HG02610 (cell line): ENCODE data around the gene UQCC2.

Source experiments
- ATAC-seq: cut with Tn5 transposase; IDR thresholded peaks from one replicate; pipeline ENCODE4 v1.9.1; 2021; ENCODE audit warnings: mild to moderate bottlenecking, moderate library complexity; ENCODE audit not compliant: unreplicated experiment

Gene UQCC2

GRCh38 chr6:33725891-33726673, 14.6 kb upstream of the UQCC2 start:
- no peak for ATAC-seq

- no peak for ATAC-seq
Measured at GRCh38 chr6:33725222-33725621, 13.7 kb upstream of the UQCC2 start.

GRCh38 chr6:33724102-33725023, 12.9 kb upstream of the UQCC2 start:
- ATAC-seq: no peak

GRCh38 chr6:33723371-33724085, 12.0 kb upstream of the UQCC2 start:
- ATAC-seq: no peak

GRCh38 chr6:33722103-33722623, 10.7 kb upstream of the UQCC2 start:
- ATAC-seq: no peak

- ATAC-seq: no peak
Measured at GRCh38 chr6:33721508-33721907, 10.0 kb upstream of the UQCC2 start.

GRCh38 chr6:33720998-33721397, 9.5 kb upstream of the UQCC2 start:
- no peak for ATAC-seq

- ATAC-seq: no peak
Measured at GRCh38 chr6:33719326-33719987, 8.0 kb upstream of the UQCC2 start.

- ATAC-seq: peak; percentile 42
Measured at GRCh38 chr6:33718713-33719112, 7.2 kb upstream of the UQCC2 start.

- ATAC-seq: no peak
Measured at GRCh38 chr6:33717934-33718455, 6.5 kb upstream of the UQCC2 start.

- no peak for ATAC-seq
Measured at GRCh38 chr6:33716890-33717632, 5.6 kb upstream of the UQCC2 start.

- no peak for ATAC-seq
Measured at GRCh38 chr6:33716379-33716778, 4.9 kb upstream of the UQCC2 start.

- no peak for ATAC-seq
Measured at GRCh38 chr6:33714385-33715040, 3.0 kb upstream of the UQCC2 start.

GRCh38 chr6:33713786-33714185, 2.3 kb upstream of the UQCC2 start:
- no peak for ATAC-seq

- ATAC-seq: no peak
Measured at GRCh38 chr6:33712914-33713313, 1.4 kb upstream of the UQCC2 start.

- no peak for ATAC-seq
Measured at GRCh38 chr6:33710296-33711121, 991 bp downstream of the UQCC2 start.

- ATAC-seq: no peak
Measured at GRCh38 chr6:33709605-33710295, 1.8 kb downstream of the UQCC2 start.
